Stimulated activated CD4-positive, alpha-beta T cell treated with anti-CD3 and anti-CD28 coated beads, Interleukin-1b, Interleukin-23, amount 100 ng/mL, for 4 hours (primary cell): ENCODE results near the gene ZNF574.
"Not testable (repeated sequence)": the region's sequence is repeated elsewhere in the genome, so short reads cannot be mapped to it uniquely, and the experiment has no call there.

Source experiments
- DNase-seq, 2 donors: peaks; one replicate each; pipeline ENCODE4 v3.0.0-alpha.2; 2020; ENCODE audit warnings: low read depth in 2 of 2

ZNF574 gene, protein sequence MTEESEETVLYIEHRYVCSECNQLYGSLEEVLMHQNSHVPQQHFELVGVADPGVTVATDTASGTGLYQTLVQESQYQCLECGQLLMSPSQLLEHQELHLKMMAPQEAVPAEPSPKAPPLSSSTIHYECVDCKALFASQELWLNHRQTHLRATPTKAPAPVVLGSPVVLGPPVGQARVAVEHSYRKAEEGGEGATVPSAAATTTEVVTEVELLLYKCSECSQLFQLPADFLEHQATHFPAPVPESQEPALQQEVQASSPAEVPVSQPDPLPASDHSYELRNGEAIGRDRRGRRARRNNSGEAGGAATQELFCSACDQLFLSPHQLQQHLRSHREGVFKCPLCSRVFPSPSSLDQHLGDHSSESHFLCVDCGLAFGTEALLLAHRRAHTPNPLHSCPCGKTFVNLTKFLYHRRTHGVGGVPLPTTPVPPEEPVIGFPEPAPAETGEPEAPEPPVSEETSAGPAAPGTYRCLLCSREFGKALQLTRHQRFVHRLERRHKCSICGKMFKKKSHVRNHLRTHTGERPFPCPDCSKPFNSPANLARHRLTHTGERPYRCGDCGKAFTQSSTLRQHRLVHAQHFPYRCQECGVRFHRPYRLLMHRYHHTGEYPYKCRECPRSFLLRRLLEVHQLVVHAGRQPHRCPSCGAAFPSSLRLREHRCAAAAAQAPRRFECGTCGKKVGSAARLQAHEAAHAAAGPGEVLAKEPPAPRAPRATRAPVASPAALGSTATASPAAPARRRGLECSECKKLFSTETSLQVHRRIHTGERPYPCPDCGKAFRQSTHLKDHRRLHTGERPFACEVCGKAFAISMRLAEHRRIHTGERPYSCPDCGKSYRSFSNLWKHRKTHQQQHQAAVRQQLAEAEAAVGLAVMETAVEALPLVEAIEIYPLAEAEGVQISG

DNA sequence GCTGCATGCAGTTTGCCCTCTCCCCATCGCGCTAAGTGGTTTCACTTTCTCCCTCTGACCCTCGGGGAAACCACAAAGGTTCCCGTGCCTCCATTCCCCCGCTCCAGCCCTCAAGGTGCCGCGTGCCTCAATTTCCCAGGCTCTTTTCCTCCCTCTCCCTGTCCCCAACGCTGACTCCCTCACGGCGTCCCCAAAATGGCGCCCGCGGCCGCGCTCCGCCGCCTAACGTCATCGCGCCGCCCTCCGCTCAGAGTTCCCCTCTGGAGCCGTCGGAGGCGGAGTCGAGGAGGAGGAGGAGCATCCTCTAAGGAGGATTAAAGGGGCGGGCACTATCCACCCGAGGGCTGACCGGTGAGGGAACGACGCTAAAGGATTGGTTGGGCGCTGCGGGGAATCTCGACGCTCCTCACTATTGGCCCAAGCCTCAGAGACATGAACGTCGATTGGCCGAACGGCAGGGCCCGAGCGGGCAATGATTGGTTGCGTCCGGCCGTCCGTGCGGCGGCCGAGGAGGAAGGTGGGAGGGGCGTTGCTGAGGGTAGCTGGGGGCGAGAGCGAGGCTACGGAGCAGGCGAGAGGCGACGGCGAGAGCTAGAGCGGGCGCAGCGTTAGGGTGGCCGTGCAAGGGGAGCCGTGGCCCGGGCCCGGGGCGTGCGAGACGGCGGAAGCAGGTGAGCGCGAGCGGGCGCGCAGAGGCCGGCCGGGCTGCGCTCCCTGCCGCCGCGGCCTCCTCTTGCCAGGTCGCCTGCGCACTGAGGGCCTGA, at the start of gene ZNF574:
TSS of gene ZNF574 (plus strand) at position 551 of the 764 bp plus-strand sequence. CDS start 2,441 bp downstream, outside the sequence.
- DNase-seq, result peak; percentile 95 to 97

DNA sequence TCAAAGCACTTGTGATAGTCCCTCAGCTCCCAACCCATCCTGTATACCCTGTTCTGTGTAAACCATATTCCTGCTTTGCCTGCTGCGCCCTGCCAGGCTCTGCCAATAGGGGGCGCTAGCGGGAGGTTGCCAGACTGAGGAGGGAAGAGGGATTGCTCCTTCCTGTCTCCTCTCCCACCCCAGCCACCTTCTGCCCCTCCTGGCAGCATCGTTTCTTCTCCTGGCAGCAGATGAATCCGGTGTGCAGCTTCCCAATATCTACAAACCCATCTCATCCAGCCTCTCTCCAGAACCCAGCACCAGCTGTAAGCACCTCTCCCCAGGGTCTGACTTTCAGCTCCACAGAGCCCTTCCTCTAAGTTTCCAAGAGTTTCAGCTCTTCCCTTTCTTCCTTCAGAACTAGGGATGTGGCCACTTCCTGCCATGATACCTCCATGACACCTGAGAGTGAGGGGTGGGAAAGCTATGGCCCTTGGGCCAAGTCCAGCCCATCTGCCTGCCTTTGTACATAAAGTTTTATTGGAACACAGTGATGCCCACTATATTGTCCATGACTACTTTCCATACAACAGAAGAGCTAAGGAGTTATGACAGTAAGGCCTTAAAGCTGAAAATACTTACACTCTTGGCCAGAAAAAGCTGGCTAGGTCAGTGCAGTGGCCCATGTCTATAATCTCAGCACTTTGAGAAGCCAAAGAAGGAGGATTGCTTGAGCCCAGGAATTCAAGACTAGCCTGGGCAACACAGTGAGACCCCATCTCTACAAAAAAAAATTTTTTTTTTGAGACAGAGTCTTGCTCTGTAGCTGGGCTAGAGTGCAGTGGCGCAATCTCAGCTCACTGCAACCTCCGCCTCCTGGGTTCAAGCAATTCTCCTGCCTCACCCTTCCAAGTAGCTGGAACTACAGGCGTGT, 47.4 kb upstream of the ZNF574 start:
- peak in 1 of 2 donors; percentile 9 for DNase-seq

DNA sequence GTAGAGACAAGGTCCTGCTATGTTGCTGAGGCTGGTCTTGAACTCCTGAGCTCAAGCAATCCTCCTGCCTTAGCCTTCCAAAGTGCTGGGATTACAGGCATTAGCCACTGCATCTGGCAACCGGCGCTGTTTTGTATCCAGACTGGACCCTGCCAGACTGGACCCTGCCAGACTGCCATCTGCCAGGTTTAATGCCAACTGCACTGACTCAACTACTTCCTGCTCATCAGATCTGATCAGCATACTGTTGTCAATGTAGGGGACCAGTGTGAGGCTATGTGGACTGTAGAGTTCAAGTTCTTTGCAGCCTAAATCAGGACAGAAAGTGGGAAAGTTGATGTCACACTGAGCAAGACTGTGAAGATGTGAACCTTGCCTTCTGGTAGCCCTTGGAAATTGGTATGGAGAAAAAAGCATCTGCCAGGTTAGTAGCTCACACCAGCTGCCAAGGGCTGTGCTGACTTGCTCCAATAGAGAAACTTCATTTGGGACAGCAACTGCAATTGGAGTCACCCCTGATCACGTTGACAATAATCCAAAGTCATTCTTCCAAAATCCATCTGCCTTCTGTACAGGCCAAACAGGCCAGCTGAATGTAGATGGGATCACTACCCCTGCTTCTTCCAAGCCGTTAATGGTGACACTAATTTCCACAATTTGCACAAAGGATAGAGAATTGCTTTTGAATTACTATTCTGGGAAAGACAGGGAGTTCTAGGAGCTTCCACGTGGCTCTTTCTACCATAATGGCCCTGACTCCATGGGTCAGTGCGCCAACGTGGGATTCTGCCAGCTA, 45.1 kb upstream of the ZNF574 start:
- no peak for DNase-seq

DNA sequence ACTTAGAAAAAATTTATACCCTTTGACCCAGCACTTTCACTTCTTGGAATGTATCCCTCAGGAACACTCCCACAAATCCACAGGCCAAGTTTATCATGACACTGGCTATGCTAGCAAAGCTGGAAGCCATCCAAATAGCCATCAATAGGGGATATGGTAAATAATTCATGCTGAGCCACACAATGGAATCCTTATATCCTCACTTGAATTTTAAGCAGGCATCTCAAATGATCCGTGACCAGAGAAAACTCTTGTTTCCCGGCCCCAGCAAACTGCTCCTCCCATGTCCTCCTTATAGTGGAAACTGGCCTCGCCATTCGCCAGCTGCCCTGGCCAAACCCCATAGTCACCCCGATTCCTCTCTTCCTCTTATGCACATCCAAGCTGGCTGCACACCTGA, 43.5 kb upstream of the ZNF574 start:
- DNase-seq, result no peak

DNA sequence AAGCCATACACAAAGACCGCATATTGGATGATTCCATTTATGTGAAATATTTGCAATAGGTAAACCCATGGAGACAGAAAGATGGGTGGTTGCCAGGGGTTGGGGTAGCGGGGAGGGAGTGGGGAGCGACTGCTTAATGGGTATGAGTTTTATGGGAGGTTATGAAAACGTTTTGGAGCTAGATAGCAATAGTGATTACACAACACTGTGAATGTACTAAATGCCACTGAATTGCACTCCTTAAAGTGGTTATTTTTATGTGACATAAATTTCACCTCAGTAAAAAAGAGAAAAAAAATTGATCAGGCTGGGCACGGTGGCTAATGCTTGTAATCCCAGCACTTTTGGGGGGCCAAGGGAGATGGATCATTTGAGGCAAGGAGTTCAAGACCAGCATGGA, 42.6 kb upstream of the ZNF574 start:
- no peak for DNase-seq

DNA sequence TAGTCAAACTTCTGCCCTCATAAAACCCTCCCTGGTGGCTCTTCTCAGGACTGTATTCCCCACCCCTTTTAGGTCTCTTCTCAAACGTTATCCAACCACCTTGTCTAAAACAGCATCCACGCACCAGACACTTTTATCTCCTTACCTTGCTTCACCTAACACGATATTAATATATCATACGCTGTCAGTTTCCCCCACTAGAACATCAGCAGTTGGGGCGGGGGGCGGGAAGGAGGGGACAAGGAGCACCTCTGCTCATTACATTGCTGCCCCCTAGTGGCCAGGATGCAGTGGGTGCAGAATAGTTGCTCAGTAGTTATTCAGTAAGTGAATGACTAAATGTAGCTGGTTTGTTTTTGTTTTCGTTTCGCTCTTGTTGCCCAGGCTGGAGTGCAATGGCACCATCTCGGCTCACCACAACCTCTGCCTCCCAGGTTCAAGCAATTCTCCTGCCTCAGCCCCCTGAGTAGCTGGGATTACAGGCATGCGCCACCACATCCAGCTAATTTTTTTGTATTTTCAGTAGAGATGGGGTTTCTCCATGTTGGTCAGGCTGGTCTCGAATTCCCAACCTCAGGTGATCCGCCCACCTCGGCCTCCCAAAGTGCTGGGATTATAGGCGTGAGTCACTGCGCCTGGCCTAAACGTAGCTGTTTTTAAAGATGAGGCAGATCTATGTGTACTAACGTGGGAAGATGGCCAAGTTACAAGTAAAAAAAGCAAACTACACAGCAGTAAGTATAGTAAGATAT, 41.1 kb upstream of the ZNF574 start:
- DNase-seq, result peak; percentile 42 to 58

DNA sequence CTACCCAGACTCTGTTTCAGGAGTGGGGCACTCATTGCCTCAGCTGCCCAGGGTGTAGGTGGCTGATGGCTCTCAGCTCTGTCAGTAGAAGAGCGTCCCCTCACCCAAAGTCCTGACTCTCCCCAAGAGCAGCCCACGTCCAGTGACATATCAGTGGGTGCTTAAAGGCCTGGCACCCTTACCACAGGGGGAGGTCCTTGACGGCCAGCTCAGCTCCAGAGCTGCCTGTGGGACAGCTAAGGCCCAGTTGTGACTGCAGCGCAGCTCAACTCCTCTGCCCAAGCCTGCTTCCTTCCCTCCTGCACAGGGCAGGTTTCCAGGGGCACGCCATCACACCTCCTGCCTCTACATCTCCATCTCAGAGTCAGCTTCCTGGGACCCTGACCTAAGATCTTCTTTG, 38.3 kb upstream of the ZNF574 start:
- DNase-seq, result no peak

DNA sequence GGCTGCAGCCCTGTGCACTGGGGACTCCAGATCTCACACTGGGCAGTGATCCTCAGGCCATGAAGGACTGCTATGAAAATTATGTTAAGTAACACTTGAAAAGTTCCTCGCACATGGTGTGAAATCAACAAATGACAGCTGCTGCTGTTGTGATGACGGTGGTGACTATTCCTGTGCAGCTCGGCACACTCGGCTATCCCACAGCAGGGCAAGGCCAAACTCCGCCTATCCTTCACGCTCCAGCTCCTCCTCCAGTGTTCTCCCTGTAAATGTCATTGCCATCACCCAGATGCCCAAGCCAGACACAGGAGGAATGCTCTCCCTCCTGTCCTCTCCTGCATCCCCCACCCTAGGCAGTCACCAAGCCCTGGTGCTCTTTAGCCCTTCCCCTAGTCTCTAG, 37.3 kb upstream of the ZNF574 start:
- DNase-seq, result no peak

DNA sequence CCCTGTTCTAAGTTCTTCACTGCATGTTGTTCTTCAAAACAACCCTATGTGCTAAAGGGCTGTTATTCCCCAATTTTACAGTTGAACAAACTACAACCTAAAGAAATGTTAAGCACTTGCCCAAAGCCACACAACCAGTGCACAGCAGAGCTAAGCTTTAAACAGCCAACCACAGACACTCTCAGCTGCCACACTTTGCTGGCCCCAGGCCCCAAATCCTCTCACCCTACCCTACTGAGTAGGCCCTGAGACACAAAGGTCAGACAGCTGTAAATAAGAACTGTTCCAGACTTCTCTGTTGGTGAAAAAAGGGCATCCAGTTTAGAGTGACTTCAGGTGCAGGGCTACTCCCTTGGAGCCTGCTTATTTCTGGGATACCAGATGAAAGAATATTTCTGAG, 35.9 kb upstream of the ZNF574 start:
- DNase-seq, result no peak

DNA sequence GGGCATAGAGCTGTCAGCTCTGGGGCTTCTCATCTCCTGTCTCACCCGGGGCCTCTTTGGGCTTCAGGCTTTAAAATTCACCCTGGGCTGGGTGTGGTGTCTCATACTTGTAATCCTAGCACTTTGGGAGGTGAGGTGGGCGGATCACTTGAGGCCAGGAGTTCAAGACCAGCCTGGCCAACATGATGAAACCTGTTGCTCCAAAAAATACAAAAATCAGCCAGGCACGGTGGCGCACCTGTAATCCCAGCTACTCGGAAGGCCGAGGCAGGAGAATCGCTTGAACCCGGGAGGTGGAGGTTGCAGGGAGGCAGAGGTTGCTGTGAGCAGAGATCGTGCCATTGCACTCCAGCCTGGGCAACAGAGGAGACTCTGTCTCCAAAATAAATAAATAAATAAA, 35.5 kb upstream of the ZNF574 start:
- DNase-seq, result not testable (repeated sequence)

DNA sequence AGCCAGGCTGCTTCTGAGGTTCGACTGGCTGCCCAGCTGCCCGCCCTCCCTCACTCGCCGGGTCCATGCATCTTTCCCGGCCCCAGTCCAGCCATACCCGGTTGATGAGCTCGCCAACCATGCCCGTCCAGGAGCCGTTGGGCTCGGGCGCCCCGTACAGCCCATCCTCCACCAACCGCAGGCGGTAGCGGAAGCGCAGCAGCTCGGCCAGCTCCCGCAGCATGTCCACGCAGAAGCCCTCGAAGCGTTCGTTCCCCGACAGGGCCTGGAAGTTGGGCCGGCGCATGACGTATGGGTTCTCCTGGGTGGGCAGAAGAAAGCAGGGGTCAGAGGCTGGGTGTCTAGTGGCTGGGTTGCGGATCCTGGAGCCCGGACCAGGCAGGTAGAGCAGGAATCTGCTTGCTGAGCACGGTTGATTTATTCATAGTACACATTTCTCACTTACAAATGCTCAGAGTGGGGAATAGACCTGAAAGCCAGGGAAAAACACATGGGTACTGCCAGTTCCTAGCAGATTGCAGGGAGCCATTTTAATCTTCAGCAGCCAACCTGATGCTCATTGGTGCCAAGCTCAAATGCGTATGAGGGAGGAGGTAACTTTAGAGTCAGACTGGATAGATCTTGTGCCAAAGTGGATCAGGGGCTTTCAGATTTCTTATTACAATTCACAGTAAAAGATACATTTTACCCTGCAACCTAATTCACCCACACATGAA, 33.4 kb upstream of the ZNF574 start:
- DNase-seq, result no peak

DNA sequence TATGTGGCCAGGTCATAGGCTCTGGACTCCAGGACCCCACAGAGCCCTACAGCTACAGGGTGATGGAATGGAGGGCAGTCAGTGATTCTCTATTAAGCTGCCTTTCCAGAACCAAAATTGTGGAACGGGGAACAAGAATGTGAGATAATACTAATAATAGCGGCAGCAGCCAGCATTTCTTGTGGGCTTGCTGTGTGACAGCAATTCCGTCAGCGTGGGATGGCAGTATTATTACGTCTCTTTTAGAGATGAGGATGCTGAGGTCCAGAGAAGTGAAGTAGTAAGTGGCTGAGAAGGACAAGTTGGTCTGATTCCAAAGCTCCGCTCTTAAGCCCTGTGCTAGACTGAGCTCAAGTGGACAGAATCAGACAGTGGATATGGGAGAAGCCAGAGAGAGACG, 30.4 kb upstream of the ZNF574 start:
- DNase-seq, result no peak

DNA sequence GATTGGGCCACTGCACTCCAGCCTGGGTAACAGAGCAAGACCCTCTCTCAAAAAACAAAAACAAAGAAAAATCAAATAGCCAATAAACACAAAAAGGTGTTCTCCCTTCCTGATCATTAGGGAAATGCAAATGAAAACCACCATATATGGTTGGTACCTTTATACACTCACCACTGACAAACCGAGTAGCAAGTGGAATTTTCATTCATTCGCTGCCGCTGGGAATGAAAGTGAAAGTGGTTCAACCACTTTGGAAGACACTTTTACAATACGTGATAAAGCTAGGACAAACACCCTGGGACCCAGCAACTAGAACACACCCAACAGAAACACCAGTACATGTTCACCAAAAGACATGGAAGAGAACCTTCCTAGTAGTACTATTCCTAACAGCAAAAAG, 27.0 kb upstream of the ZNF574 start:
- no peak for DNase-seq

DNA sequence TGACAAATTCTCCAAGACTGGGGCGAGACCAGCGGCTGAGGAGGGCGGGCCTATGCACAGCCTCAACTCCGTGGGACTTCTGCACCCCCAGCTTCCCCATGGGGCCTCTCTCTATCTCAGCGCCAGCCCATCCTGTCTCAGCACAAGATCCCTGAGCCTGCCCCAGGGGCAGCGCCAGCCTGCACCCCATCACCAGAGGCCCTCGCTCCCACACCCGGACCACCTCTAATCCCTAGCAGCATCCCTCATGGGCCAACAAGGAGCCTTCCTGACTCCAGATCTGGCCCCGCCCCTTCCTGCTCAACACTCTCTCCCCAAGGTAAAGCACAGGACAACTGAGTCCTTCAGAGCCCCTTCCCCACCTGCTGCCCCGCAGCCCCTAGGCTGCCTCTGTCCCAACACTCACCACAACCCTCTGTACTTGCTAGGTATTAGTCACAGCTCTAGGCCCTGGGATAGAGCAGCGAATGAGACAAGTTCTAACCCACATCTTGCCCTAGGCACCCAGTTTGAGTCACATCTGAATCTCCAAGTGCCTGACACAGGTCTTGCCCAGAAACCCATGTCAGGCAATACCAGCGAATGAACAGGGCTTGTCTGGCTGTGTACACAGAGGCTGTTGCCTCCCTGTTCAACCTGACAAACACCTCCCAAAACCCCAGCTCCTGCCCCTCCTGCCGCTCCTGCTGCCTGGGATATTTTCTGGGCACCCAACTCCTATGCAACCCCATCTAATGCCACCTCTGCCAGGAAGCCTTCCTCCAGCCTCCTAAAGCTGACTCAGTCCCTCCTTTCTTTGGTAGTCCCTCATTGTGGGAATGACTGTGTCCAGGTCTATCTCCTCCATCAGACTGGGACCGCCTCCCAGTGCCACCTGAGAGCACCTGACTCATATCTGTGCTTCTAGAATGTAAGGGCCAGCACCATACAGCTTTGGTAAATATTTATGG, 24.5 kb upstream of the ZNF574 start:
- no peak for DNase-seq

DNA sequence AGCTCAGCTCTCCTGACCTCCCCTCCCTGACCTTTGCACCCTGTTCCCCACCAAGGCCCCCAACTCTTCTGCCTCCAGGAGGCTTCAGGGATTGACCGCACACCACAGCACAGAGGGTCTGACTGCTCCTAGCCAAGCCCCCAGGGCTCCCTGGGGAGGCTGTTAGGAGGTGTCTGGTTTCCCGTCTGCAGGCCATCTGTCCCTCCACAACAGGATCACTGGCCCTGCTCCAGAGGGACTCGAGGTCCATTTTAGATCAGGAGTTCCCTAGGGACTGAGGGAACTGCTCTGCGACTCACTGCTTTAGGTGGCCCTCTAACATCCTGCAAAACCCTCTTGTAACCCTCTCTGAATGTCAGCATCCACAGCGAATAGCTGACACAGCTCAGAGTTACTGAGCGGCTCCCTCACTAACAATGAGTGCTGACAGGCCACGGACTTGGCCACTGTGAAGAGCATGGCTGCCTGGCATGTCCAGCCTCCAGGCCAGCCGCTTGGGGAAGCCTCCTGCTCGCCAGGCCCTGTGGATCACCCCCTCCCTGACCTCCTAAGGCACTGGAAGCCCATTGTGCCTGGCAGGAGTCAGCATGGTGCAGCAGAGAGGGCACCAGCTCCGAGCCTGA, 23.6 kb upstream of the ZNF574 start:
- no peak for DNase-seq

DNA sequence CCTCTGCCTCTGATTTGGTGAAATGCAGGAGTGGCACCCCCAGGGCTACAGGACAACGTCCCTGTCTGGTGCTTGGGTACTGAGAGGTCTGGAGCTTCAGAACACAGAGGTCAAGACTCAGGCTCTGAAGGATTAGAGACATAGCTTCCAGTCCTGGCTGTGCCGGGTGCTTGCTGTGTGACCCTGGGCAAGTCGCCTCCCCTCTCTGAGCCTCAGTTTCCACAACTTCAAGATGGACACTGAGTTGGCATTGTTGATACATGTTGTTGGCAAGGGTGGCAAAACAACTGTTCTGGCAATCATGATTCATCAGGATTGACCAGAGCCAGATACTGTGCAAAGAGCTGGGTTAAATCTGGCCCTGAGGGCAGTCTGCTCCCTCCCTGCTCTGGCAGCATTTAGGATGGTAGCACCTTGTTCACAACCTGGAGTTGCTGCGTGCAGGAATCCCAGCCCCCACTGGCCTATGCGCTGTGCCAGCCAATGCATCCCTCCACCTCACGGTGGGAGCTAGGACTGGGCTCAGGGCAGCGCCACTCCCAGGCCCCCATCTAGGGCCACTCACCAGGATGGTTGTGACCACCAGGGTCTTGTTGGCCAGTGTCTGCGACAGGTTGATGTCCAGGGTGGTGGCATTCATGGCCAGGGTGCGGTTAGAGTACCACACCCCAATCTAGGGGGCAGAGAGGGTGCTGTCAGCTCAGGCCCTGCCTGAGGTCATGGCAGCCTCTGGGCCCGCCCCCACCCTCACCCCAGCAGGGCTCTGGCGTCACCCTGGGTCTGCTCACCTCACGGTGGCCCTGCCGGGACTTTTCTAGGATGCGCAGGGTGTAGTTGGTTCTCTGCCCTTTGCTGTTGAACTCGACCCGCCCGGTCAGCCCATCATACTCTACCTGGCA, 22.7 kb upstream of the ZNF574 start:
- DNase-seq, result no peak
